ENCODE results near the gene SLC32A1. TPM values are rescaled to one million over a fixed set of nuclear protein-coding genes. Genes with fewer than 3 reads are reported as not detected.

SLC32A1 gene
- total and polyA plus RNA-seq, 2 of the 13 experiments (the other 11 are each of a cell fraction or from before 2014, with no cell fraction given): not detected

GRCh38 chr20:38730989-38731737, 6.9 kb downstream of the SLC32A1 start (continued):
- TF ChIP-seq ZNF318 (CRISPR knock-in tag; IDR thresholded peaks at IDR 0.05) (no peak), ARNT (IDR thresholded peaks at IDR 0.05) (no peak), ZC3H13 (CRISPR knock-in tag; IDR thresholded peaks at IDR 0.05) (peak; percentile 56; the same call in 1 of the 2 replicates), DMAP1 (CRISPR knock-in tag; IDR thresholded peaks at IDR 0.05) (peak; percentile 43; the same call in 1 of the 2 replicates), JARID2 (CRISPR knock-in tag; IDR thresholded peaks at IDR 0.05; ENCODE audit: insufficient replicate concordance) (no peak), ZNF501 (CRISPR knock-in tag; IDR thresholded peaks at IDR 0.05) (peak; percentile 90), GLMP (CRISPR knock-in tag; IDR thresholded peaks at IDR 0.05; ENCODE audit: borderline replicate concordance) (no peak), ATF7 (IDR thresholded peaks at IDR 0.05) (no peak), ATF7 (CRISPR knock-in tag; IDR thresholded peaks at IDR 0.05) (no peak), PRDM4 (CRISPR knock-in tag; IDR thresholded peaks at IDR 0.05; ENCODE audit: borderline replicate concordance) (no peak), SPEN (CRISPR knock-in tag; IDR thresholded peaks at IDR 0.05; ENCODE audit: low read depth) (no peak; the same call in 1 of the 2 replicates), HINFP (CRISPR knock-in tag; IDR thresholded peaks at IDR 0.05; ENCODE audit: low read depth) (peak; percentile 93), POLR2AphosphoS2 (IDR thresholded peaks at IDR 0.05; ENCODE audit: low read depth, low read length) (no peak)
